GM18858 (cell line): Measurements from ENCODE around the gene MAP3K21.

Experiments used
- ATAC-seq: cut with Tn5 transposase; IDR thresholded peaks from one replicate; pipeline ENCODE4 v1.9.1; 2021; ENCODE audit not compliant: unreplicated experiment

MAP3K21 gene

GRCh38 chr1:233357595-233358397 is 30.3 kb downstream of the MAP3K21 start:
- no peak for ATAC-seq

- ATAC-seq, result no peak
These were observed 31.9 kb downstream of the MAP3K21 start for GRCh38 chr1:233359431-233359830.

- ATAC-seq, result no peak
These were observed 32.4 kb downstream of the MAP3K21 start for GRCh38 chr1:233359905-233360304.

GRCh38 chr1:233360525-233361102 is 33.1 kb downstream of the MAP3K21 start:
- ATAC-seq, result no peak

- no peak for ATAC-seq
These were observed 34.4 kb downstream of the MAP3K21 start for GRCh38 chr1:233361876-233362275.

- no peak for ATAC-seq
These were observed 35.2 kb downstream of the MAP3K21 start for GRCh38 chr1:233362743-233363142.

GRCh38 chr1:233364026-233364425 is 36.5 kb downstream of the MAP3K21 start:
- ATAC-seq, result no peak

GRCh38 chr1:233364695-233365539 is 37.4 kb downstream of the MAP3K21 start:
- ATAC-seq, result no peak

GRCh38 chr1:233366575-233366974 is 39.1 kb downstream of the MAP3K21 start:
- ATAC-seq, result no peak

GRCh38 chr1:233367057-233367803 is 39.7 kb downstream of the MAP3K21 start:
- ATAC-seq, result no peak

GRCh38 chr1:233368106-233368788 is 40.7 kb downstream of the MAP3K21 start:
- ATAC-seq, result no peak

GRCh38 chr1:233368789-233369130 is 41.2 kb downstream of the MAP3K21 start:
- no peak for ATAC-seq

GRCh38 chr1:233372218-233373120 is 44.9 kb downstream of the MAP3K21 start:
- ATAC-seq, result no peak

GRCh38 chr1:233373226-233373625 is 45.7 kb downstream of the MAP3K21 start:
- ATAC-seq, result no peak

- no peak for ATAC-seq
These were observed 48.1 kb downstream of the MAP3K21 start for GRCh38 chr1:233375653-233376052.

GRCh38 chr1:233376382-233377110 is 49.0 kb downstream of the MAP3K21 start:
- ATAC-seq, result no peak

- no peak for ATAC-seq
These were observed 52.4 kb downstream of the MAP3K21 start for GRCh38 chr1:233379869-233380438.

- no peak for ATAC-seq
These were observed 54.3 kb downstream of the MAP3K21 start for GRCh38 chr1:233381806-233382205.

- no peak for ATAC-seq
These were observed 56.5 kb downstream of the MAP3K21 start for GRCh38 chr1:233383984-233384383.
